ENCODE results near the gene SF1. TPM values are rescaled to one million over a fixed set of nuclear protein-coding genes. Genes with fewer than 3 reads are reported as not detected.
A peak's percentile ranks its signal among the peaks of the same experiment; 100 is the strongest.

Gene SF1
- total RNA-seq, 1 donor = 114 TPM

DNA sequence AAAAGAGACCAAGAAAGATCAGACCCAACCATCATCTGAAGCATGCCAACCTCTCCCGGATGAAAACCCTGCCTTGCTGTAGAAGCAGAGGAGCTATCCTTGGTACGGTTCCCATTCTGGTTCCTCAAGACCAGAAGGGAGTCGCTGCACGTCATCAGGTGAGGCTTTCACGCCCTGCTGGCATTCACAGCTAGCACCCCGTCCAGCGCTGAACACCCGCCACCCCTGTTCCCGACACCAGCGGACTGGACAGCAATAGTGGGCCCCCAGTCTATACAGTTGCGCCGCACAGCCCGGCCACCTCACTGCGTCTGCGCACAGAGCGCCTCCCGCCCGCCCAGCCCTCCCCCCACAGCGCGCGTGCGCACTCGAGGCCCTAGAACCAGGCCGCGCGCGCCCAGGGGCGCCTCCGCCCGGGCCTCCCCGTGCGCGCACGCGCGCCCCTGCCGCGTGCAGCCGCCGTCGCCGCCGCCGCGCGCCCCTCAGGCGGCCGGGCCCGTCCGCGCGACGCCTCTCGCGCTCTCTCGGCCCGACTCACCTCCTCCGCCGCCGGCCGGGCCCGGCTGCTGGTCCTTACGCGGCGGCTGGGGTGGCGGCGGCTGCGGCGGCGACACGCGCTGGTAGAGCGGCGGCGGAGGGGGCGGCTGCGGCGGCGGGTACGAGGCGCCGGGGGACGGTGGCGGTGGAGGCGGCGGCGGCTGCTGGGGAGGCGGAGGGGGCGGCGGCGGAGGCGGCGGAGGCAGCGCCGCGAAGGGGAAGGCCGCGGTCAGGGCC is 706 bp downstream of the SF1 start:
- H3K27ac ChIP-seq (ENCODE audit: low read depth, low read length) = peak overlapping the region; percentile 91

DNA sequence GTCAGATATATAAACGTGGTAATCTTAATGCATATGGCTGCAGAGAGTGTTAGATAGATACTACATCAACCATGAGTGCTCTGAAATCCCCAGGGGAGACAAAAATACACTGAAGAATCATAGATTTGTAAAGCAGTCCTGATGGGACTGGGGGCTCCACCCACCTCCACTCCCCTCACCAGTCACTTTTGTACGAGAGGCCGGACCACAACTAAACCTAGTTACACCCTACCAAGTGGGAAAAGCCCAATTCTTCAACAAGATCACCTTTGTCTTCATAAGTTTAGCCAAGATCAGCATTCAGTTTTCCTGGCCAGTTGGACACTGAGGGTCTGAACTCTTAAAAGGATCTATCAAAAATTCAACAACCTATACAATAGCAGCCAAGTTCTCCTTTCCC is 1.5 kb downstream of the SF1 start:
- H2AFZ ChIP-seq (ENCODE audit: low read length) = no peak overlapping the region

More for the DNA sequence above, 706 bp downstream of the SF1 start:
- TF ChIP-seq, protein P1, sequence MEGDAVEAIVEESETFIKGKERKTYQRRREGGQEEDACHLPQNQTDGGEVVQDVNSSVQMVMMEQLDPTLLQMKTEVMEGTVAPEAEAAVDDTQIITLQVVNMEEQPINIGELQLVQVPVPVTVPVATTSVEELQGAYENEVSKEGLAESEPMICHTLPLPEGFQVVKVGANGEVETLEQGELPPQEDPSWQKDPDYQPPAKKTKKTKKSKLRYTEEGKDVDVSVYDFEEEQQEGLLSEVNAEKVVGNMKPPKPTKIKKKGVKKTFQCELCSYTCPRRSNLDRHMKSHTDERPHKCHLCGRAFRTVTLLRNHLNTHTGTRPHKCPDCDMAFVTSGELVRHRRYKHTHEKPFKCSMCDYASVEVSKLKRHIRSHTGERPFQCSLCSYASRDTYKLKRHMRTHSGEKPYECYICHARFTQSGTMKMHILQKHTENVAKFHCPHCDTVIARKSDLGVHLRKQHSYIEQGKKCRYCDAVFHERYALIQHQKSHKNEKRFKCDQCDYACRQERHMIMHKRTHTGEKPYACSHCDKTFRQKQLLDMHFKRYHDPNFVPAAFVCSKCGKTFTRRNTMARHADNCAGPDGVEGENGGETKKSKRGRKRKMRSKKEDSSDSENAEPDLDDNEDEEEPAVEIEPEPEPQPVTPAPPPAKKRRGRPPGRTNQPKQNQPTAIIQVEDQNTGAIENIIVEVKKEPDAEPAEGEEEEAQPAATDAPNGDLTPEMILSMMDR (IDR thresholded peaks at IDR 0.05; ENCODE audit: extremely low read depth, low read depth, low read length) = no peak
- H3K36me3 ChIP-seq (ENCODE audit: insufficient read depth, low read length) = peaks cover 43% of the 10 kb centered on the region
- H3K4me3 ChIP-seq (ENCODE audit: insufficient read depth, low read length) = peak overlapping the region; percentile 79
- H3K4me2 ChIP-seq (ENCODE audit: insufficient read depth, low read length) = peak overlapping the region; percentile 92
- H3K79me2 ChIP-seq (ENCODE audit: insufficient read depth, low read length) = peaks cover 49% of the 10 kb centered on the region
- peaks cover 17% of the 10 kb centered on the region for H3K4me1 ChIP-seq (ENCODE audit: insufficient read depth, low read length)
- DNase-seq (ENCODE audit: insufficient read length, low spot score, missing footprints) = peak; percentile 99
- H3K9me3 ChIP-seq (ENCODE audit: low read depth, low read length) = no peaks in the 10 kb centered on the region
- no peak overlapping the region for H2AFZ ChIP-seq (ENCODE audit: low read length)
- H3K27me3 ChIP-seq (ENCODE audit: insufficient read depth, low read length) = no peaks in the 10 kb centered on the region
- peaks cover 45% of the 10 kb centered on the region for H4K20me1 ChIP-seq (ENCODE audit: insufficient read depth, low read length)

DNA sequence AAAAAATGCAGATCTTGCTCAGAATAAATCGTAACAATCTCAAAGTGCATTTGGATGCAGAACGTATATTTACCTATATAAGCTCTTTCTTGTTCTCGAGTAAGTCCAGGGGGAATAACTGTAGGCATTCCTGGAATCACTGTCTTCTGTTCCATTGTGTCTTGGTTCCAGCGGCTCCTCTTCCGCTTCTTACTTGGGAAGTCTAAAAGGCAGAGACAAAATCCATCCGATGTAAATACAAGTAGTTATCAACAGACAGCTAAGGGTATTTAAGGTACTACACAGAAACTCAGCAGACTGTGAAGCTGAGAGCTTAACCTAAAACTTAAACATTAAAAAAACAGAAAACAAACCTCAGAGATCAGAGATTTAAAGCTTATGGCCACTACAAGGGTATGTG is 1.9 kb downstream of the SF1 start:
- Histone ChIP-seq H3K27me3 (ENCODE audit: insufficient read depth, low read length) (no peaks in the 10 kb centered on the region), H3K4me2 (ENCODE audit: insufficient read depth, low read length) (peak overlapping the region; percentile 92), H3K4me1 (ENCODE audit: insufficient read depth, low read length) (peaks cover 17% of the 10 kb centered on the region), H3K36me3 (ENCODE audit: insufficient read depth, low read length) (peaks cover 55% of the 10 kb centered on the region), H3K4me3 (ENCODE audit: insufficient read depth, low read length) (peak overlapping the region; percentile 79), H3K79me2 (ENCODE audit: insufficient read depth, low read length) (peaks cover 61% of the 10 kb centered on the region), H3K27ac (ENCODE audit: low read depth, low read length) (no peak overlapping the region), H4K20me1 (ENCODE audit: insufficient read depth, low read length) (peaks cover 57% of the 10 kb centered on the region), H2AFZ (ENCODE audit: low read length) (no peak overlapping the region), H3K9me3 (ENCODE audit: low read depth, low read length) (no peaks in the 10 kb centered on the region)
- TF ChIP-seq, protein P1 (IDR thresholded peaks at IDR 0.05; ENCODE audit: extremely low read depth, low read depth, low read length) = no peak
- DNase-seq (ENCODE audit: insufficient read length, low spot score, missing footprints) = peak; percentile 29

More for the DNA sequence above, 1.5 kb downstream of the SF1 start:
- peaks cover 51% of the 10 kb centered on the region for H3K36me3 ChIP-seq (ENCODE audit: insufficient read depth, low read length)
- H3K27me3 ChIP-seq (ENCODE audit: insufficient read depth, low read length) = no peaks in the 10 kb centered on the region
- H4K20me1 ChIP-seq (ENCODE audit: insufficient read depth, low read length) = peaks cover 53% of the 10 kb centered on the region
- peak overlapping the region; percentile 49 for H3K27ac ChIP-seq (ENCODE audit: low read depth, low read length)
- TF ChIP-seq, protein P1 (IDR thresholded peaks at IDR 0.05; ENCODE audit: extremely low read depth, low read depth, low read length) = no peak
- peak overlapping the region; percentile 92 for H3K4me2 ChIP-seq (ENCODE audit: insufficient read depth, low read length)
- H3K79me2 ChIP-seq (ENCODE audit: insufficient read depth, low read length) = peaks cover 57% of the 10 kb centered on the region
- no peak for DNase-seq (ENCODE audit: insufficient read length, low spot score, missing footprints)
- peaks cover 17% of the 10 kb centered on the region for H3K4me1 ChIP-seq (ENCODE audit: insufficient read depth, low read length)
- H3K9me3 ChIP-seq (ENCODE audit: low read depth, low read length) = no peaks in the 10 kb centered on the region
- H3K4me3 ChIP-seq (ENCODE audit: insufficient read depth, low read length) = peak overlapping the region; percentile 79

DNA sequence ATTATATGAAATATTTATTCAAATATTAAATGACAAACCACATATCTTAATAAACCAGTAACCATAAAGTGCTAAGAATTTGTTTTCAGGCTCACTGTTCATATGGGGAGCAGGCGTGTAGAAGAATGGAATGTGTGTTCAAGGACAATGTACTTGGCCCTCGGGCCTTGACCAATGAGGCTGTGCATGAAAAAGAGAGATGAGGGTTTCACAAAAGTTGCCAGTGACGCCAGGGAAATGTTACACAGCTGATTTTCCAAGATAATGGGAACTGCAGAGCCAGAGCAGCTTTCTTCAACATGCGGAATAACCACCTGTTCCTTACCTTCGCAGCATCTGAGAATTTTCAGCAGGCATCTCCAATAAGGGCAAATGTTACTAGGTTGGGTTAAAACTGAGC is 4.2 kb downstream of the SF1 start:
- Histone ChIP-seq H3K4me1 (ENCODE audit: insufficient read depth, low read length) (peaks cover 12% of the 10 kb centered on the region), H3K27me3 (ENCODE audit: insufficient read depth, low read length) (no peaks in the 10 kb centered on the region), H3K79me2 (ENCODE audit: insufficient read depth, low read length) (peaks cover 79% of the 10 kb centered on the region), H3K9me3 (ENCODE audit: low read depth, low read length) (no peaks in the 10 kb centered on the region), H3K27ac (ENCODE audit: low read depth, low read length) (no peak overlapping the region), H3K36me3 (ENCODE audit: insufficient read depth, low read length) (peaks cover 78% of the 10 kb centered on the region), H3K4me3 (ENCODE audit: insufficient read depth, low read length) (no peak overlapping the region), H2AFZ (ENCODE audit: low read length) (no peak overlapping the region), H4K20me1 (ENCODE audit: insufficient read depth, low read length) (peaks cover 78% of the 10 kb centered on the region), H3K4me2 (ENCODE audit: insufficient read depth, low read length) (no peak overlapping the region)
- TF ChIP-seq, protein P1 (IDR thresholded peaks at IDR 0.05; ENCODE audit: extremely low read depth, low read depth, low read length) = no peak
- no peak for DNase-seq (ENCODE audit: insufficient read length, low spot score, missing footprints)

Measured in osteoblast (primary cell).